Measurements from ENCODE around the gene PQBP1. TPM values are rescaled to one million over a fixed set of nuclear protein-coding genes. Genes with fewer than 3 reads are reported as not detected.

Gene PQBP1
- total and polyA plus RNA-seq, 2 donors (not counting 3 experiments of a cell fraction or from before 2014, with no cell fraction given): 86.3 to 86.8 TPM

- H3K9ac ChIP-seq (replicated peaks; ENCODE audit: extremely low read depth, insufficient read depth, low read length): no peak overlapping the region
- intact Hi-C loops (cut with micrococcal nuclease) (no loop called here), dilution Hi-C loops (cut with MboI; ENCODE audit: extremely low pct_ligation_motif_present, low sequenced_read_pairs) (no loop called here)
These were observed 17.1 kb downstream of the PQBP1 start for GRCh38 chrX:48914593-48915493.

More at GRCh38 chrX:48914593-48915493, 17.1 kb downstream of the PQBP1 start:
- H3K9me1 ChIP-seq (replicated peaks; ENCODE audit: control insufficient read depth, extremely low read depth, insufficient read depth, low read length): no peaks in the 10 kb centered on the region
- H2AFZ ChIP-seq (ENCODE audit: low read depth, low read length): no peak overlapping the region
- no peaks in the 10 kb centered on the region for H4K20me1 ChIP-seq (replicated peaks; ENCODE audit: control insufficient read depth, extremely low read depth, insufficient read depth, low read length)
- peaks cover 15% of the 10 kb centered on the region for H3K79me2 ChIP-seq (ENCODE audit: control insufficient read depth, insufficient read depth, low read length)
- peaks cover 11% of the 10 kb centered on the region for H3K4me1 ChIP-seq (ENCODE audit: control insufficient read depth, extremely low read depth, insufficient read depth, low read length)
- H3K27me3 ChIP-seq (ENCODE audit: control insufficient read depth in 2 of 2, insufficient read depth in 2 of 2, low read length in 2 of 2): no peaks in the 10 kb centered on the region
- ChIA-PET CTCF (no interaction called here), POLR2A (no interaction called here)
- no peak overlapping the region for H3K4me2 ChIP-seq (ENCODE audit: insufficient read depth, low read length)
- FAIRE-seq: peak; percentile 35
- TF ChIP-seq MAX (IDR thresholded peaks at IDR 0.05; ENCODE audit: insufficient read depth, insufficient read length) (no peak), EZH2 (IDR thresholded peaks at IDR 0.05; ENCODE audit: borderline replicate concordance, low read depth, low read length, severe bottlenecking) (no peak), GATA2 (IDR thresholded peaks at IDR 0.05; ENCODE audit: insufficient read depth, insufficient read length, low read depth, low read length) (no peak), POLR2A (IDR thresholded peaks at IDR 0.05; ENCODE audit: low read depth, low read length) (no peak), FOS (IDR thresholded peaks at IDR 0.05; ENCODE audit: borderline replicate concordance, insufficient read depth, low read length) (no peak), MYC (IDR thresholded peaks at IDR 0.05; ENCODE audit: low read depth, low read length) (no peak), CTCF (IDR thresholded peaks at IDR 0.05; ENCODE audit: extremely low read depth in 1 of 2, insufficient read depth in 1 of 2, low read depth in 1 of 2, low read length in 2 of 2) (no peak), JUN (IDR thresholded peaks at IDR 0.05; ENCODE audit: borderline replicate concordance, insufficient read depth, insufficient read length, low read depth) (no peak), POLR2AphosphoS5 (IDR thresholded peaks at IDR 0.05; ENCODE audit: insufficient read depth, low read depth, low read length) (no peak)
- no peaks in the 10 kb centered on the region for H3K9me3 ChIP-seq (replicated peaks; ENCODE audit: control insufficient read depth, insufficient read depth, low read length)
- no TSS peak for BruUV-seq (replicated peaks)
- H3K4me3 ChIP-seq (replicated peaks in 1 of 3; ENCODE audit: insufficient read depth in 1 of 3, low read depth in 1 of 3, low read length in 3 of 3): no peak overlapping the region
- no peak for DNase-seq (ENCODE audit: low read depth, low spot score)
- H3K27ac ChIP-seq (ENCODE audit: insufficient read depth, low read depth, low read length): no peak overlapping the region
- no peaks in the 10 kb centered on the region for H3K36me3 ChIP-seq (ENCODE audit: control insufficient read depth in 2 of 2, extremely low read depth in 1 of 2, insufficient read depth in 2 of 2, low read length in 2 of 2)

Measured in endothelial cell of umbilical vein (primary cell).